ENCODE data around the gene PEX11G.

DNA sequence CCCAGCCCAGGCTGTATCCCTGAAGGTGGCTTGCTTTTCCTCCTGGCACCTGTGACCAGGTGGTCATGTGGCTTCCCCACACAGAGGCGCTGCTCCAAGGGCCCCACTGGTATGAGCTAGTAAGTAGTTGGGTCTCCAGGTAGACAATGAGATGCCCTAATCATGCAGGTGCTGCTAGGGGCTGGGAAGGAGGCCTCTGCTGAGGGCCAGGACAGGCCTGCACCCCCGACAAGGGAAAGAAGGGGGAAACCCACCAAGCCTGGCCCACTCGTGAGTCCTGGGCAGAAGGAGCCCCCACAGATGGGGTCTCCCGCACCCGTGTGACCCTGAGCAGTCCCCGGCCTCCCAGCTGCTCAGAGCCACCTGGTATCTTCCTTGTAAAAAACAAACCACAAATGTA lies 13.2 kb downstream of the PEX11G start:
- no peak for TF ChIP-seq CTCF (IDR thresholded peaks at IDR 0.05)
- no peak for TF ChIP-seq POLR2A (IDR thresholded peaks at IDR 0.05)
- TF ChIP-seq EP300 (IDR thresholded peaks at IDR 0.05) = no peak
- TF ChIP-seq POLR2AphosphoS5 (IDR thresholded peaks at IDR 0.05) = no peak
